Endothelial cell of umbilical vein (primary cell): ENCODE data around the gene SFTA2.

Experiments used
- EZH2 ChIP-seq: IDR thresholded peaks from 2 replicates; pipeline ENCODE4 v1.6.1; 2012; ENCODE audit warnings: borderline replicate concordance, low read depth, mild to moderate bottlenecking, moderate library complexity, low read length, inconsistent platforms; ENCODE audit not compliant: severe bottlenecking
- POLR2A ChIP-seq: IDR thresholded peaks from 2 replicates; pipeline ENCODE4 v1.6.1; 2012; ENCODE audit warnings: low read depth, mild to moderate bottlenecking, control low read depth, low read length
- POLR2AphosphoS5 ChIP-seq: IDR thresholded peaks from 2 replicates; pipeline ENCODE4 v1.6.1; 2012; ENCODE audit warnings: low read depth, mild to moderate bottlenecking, control low read depth, low read length, moderate library complexity; ENCODE audit not compliant: insufficient read depth
- TF ChIP-seq, protein P1 (sequence below), 2 donors: IDR thresholded peaks; 1 replicate in 1 of 2; 2 replicates in 1 of 2; pipeline ENCODE4 v1.5.1; 2011; ENCODE audit warnings: low read length in 2 of 2, mild to moderate bottlenecking in 2 of 2, moderate library complexity in 2 of 2, control low read depth in 1 of 2, inconsistent platforms in 1 of 2, low read depth in 1 of 2; ENCODE audit not compliant: insufficient read depth in 1 of 2; ENCODE audit errors: extremely low read depth in 1 of 2

DNA sequence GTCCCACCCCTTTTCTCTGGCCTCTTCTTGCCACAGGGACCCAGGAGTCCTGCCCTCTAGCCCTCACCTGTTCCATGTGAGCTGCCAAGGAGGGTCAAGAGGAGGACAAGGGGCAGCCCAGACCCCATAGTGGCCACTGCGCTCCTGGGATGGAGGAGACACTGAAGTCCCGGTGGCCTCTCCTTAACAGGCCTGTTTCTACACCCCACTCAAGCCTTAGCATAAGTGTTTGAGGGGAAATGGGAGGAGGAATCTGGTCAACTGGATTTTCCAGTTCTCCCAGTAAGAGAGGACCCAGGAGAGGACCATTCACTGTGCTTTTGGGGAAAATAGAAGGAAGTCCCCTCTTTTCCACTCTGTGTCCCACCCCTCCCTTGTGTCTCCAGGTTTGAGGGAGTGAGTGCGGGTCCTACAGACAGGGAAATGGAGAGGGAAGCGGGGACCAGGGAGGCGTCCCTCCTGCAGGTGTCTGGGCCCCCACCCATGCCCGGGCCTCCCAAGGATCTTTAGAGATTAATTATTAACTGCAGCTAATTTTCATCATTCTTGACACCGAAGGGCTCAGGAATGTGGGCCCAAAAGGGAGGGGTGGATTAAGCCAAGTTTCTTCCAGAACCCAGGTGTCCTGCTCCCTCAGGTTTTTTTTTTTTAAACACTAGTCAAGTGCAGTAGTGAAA, at the start of gene SFTA2:
- no peak for TF ChIP-seq POLR2A
- TF ChIP-seq, protein P1, sequence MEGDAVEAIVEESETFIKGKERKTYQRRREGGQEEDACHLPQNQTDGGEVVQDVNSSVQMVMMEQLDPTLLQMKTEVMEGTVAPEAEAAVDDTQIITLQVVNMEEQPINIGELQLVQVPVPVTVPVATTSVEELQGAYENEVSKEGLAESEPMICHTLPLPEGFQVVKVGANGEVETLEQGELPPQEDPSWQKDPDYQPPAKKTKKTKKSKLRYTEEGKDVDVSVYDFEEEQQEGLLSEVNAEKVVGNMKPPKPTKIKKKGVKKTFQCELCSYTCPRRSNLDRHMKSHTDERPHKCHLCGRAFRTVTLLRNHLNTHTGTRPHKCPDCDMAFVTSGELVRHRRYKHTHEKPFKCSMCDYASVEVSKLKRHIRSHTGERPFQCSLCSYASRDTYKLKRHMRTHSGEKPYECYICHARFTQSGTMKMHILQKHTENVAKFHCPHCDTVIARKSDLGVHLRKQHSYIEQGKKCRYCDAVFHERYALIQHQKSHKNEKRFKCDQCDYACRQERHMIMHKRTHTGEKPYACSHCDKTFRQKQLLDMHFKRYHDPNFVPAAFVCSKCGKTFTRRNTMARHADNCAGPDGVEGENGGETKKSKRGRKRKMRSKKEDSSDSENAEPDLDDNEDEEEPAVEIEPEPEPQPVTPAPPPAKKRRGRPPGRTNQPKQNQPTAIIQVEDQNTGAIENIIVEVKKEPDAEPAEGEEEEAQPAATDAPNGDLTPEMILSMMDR (IDR thresholded peaks at IDR 0.05; ENCODE audit: extremely low read depth in 1 of 2, insufficient read depth in 1 of 2, low read depth in 1 of 2, low read length in 2 of 2) = no peak
- TF ChIP-seq POLR2AphosphoS5 = no peak
- no peak for TF ChIP-seq EZH2
